GM18907 (cell line): ENCODE results near the gene DOP1B.

Source experiments
- ATAC-seq: cut with Tn5 transposase; IDR thresholded peaks from one replicate; pipeline ENCODE4 v1.9.1; 2021; ENCODE audit warnings: mild to moderate bottlenecking, moderate library complexity; ENCODE audit not compliant: unreplicated experiment

The DOP1B gene

DNA sequence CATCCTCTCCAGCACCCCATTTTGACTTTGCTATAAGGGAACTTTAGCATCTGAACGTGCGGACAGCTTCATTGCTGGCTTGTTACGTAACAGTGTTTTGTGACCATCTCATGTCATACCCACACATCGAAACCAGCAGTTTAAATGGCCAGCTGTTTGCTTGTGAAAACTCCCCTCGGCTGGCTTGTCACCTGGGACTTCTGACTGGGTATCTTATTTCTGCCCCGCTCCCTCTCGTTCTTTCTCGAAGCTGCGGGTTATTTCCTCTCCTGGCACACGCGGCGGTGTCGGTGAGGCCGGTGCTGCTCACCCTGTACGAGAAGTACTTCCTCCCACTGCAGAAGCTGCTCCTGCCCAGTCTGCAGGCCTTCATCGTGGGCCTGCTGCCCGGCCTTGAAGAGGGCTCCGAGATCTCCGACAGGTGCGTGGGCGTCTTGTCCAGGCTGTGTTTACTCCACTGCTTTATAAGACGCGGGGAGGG lies 43.5 kb downstream of the DOP1B start:
- ATAC-seq = no peak

DNA sequence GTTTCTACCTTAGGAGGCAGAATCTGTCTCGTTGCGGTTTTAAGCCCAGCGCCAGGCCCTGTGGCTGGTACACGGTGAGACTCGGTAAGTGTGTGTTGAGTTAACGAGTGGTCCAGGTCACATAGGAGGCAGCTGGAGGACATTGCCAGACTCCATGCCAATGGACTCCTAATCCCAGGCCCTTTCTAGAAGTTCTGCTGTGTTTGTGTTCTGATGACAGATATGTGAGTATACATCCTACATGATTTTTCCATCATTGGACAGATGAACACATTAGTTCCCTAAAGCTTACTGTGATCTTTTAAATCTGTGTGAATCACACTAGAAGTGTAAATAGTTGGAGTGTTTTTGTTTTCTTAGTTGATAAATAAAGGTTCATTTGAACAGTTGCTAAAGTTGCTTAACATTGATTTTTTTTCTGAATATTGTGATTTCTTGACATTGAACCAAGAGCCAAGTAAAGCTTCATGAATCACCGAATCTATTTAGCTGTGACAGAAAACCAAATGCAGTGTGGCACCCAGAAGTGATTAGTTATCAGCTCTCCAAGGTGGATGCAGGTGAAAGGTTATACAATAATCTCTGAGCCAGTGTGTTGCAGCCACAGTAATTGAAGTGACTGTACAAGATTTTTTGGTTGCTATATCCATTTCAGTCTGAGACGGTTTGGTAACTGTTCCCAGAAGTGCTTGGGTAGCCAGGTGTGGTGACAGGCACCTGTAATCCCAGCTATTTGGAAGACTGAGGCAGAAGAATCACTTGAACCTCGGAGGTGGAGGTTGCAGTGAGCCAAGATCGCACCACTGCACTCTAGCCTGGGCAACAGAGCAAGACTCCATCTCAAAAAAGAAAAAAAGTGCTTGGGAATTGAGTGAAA lies 46.3 kb downstream of the DOP1B start:
- ATAC-seq = no peak

DNA sequence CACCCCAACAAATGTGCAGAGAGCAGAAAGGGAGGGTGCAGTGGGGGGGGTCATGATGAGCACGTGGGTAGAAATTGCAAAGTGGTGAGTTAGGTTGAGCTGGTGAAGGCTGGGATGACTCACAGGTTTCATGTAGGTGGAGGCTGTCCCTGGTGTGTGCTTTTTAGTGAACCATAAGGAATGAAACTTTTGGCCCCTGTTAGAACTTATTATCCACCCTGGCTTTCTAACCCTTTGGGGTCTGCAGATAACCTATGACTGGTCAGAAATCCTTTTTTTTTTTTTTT lies 46.9 kb downstream of the DOP1B start:
- no peak for ATAC-seq

- ATAC-seq = no peak
Measured at GRCh38 chr21:36204980-36205379, 48.4 kb downstream of the DOP1B start.

GRCh38 chr21:36205962-36206361 lies 49.3 kb downstream of the DOP1B start:
- no peak for ATAC-seq
